GM19351 (cell line): Measurements from ENCODE around the gene DMXL1.
"Not testable (repeated sequence)": the region's sequence is repeated elsewhere in the genome, so short reads cannot be mapped to it uniquely, and the experiment has no call there.

Experiments
- ATAC-seq: cut with Tn5 transposase; IDR thresholded peaks from one replicate; pipeline ENCODE4 v1.9.1; 2021; ENCODE audit warnings: mild to moderate bottlenecking, moderate library complexity; ENCODE audit not compliant: unreplicated experiment

Gene DMXL1

GRCh38 chr5:119120893-119121292 is 50.0 kb downstream of the DMXL1 start:
- no peak for ATAC-seq

GRCh38 chr5:119122474-119122873 is 51.6 kb downstream of the DMXL1 start:
- ATAC-seq, result not testable (repeated sequence)

GRCh38 chr5:119123280-119123679 is 52.4 kb downstream of the DMXL1 start:
- no peak for ATAC-seq

GRCh38 chr5:119129770-119130169 is 58.9 kb downstream of the DMXL1 start:
- no peak for ATAC-seq

- no peak for ATAC-seq
Observed at GRCh38 chr5:119131530-119132304, 60.8 kb downstream of the DMXL1 start.

GRCh38 chr5:119135743-119136142 is 64.9 kb downstream of the DMXL1 start:
- ATAC-seq, result not testable (repeated sequence)

GRCh38 chr5:119136666-119137318 is 65.9 kb downstream of the DMXL1 start:
- no peak for ATAC-seq

GRCh38 chr5:119153629-119154028 is 82.7 kb downstream of the DMXL1 start:
- ATAC-seq, result no peak

GRCh38 chr5:119158144-119158543 is 87.3 kb downstream of the DMXL1 start:
- no peak for ATAC-seq

- ATAC-seq, result no peak
Observed at GRCh38 chr5:119161430-119161829, 90.5 kb downstream of the DMXL1 start.

GRCh38 chr5:119166026-119166425 is 95.1 kb downstream of the DMXL1 start:
- no peak for ATAC-seq

GRCh38 chr5:119168401-119168800 is 97.5 kb downstream of the DMXL1 start:
- ATAC-seq, result no peak

GRCh38 chr5:119171686-119172085 is 100.8 kb downstream of the DMXL1 start:
- no peak for ATAC-seq

- ATAC-seq, result no peak
Observed at GRCh38 chr5:119174578-119175163, 103.8 kb downstream of the DMXL1 start.

- no peak for ATAC-seq
Observed at GRCh38 chr5:119176785-119177184, 105.9 kb downstream of the DMXL1 start.

GRCh38 chr5:119177226-119177625 is 106.3 kb downstream of the DMXL1 start:
- no peak for ATAC-seq

- ATAC-seq, result no peak
Observed at GRCh38 chr5:119178435-119178834, 107.5 kb downstream of the DMXL1 start.

GRCh38 chr5:119179857-119180641 is 109.2 kb downstream of the DMXL1 start:
- no peak for ATAC-seq

GRCh38 chr5:119185512-119185911 is 114.6 kb downstream of the DMXL1 start:
- not testable (repeated sequence) for ATAC-seq

- no peak for ATAC-seq
Observed at GRCh38 chr5:119187776-119188529, 117.1 kb downstream of the DMXL1 start.
